K562 (cell line): ENCODE results near the gene CLTRN. TPM values are rescaled to one million over a fixed set of nuclear protein-coding genes. Genes with fewer than 3 reads are reported as not detected.
A peak's percentile ranks its signal among the peaks of the same experiment; 100 is the strongest.

Source experiments
- ATF1 ChIP-seq, 2 experiments: fragments of 450-650 bp in 1 of 2; IDR thresholded peaks; 2 replicates each; pipeline ENCODE4 v1.6.1; 2016; ENCODE audit warnings: missing compliant biosample characterization in 1 of 2, missing genetic modification characterization in 1 of 2
- BCOR ChIP-seq: fragments of 450-650 bp; IDR thresholded peaks from 2 replicates; pipeline ENCODE4 v1.6.1; 2016
- CREB3 ChIP-seq: fragments of 450-650 bp; conservative IDR thresholded peaks from 2 replicates; pipeline ENCODE4 v1.6.1; 2016; ENCODE audit warnings: missing genetic modification characterization, low read depth, mild to moderate bottlenecking, missing compliant biosample characterization, moderate library complexity
- E2F5 ChIP-seq: sonication (generic); formaldehyde crosslinking; IDR thresholded peaks from 2 replicates; pipeline ENCODE4 v1.8.0; 2022; ENCODE audit warnings: mild to moderate bottlenecking, missing genetic modification reagents
- ELF4 ChIP-seq: fragments of 450-650 bp; formaldehyde crosslinking; IDR thresholded peaks from 2 replicates; pipeline ENCODE4 v1.4.0; 2022; ENCODE audit warnings: missing genetic modification characterization
- HDAC2 ChIP-seq: fragments of 450-650 bp; IDR thresholded peaks from 2 replicates; pipeline ENCODE4 v1.6.1; 2016; ENCODE audit warnings: mild to moderate bottlenecking
- JUNB ChIP-seq: fragments of 450-650 bp; formaldehyde crosslinking; conservative IDR thresholded peaks from 2 replicates; pipeline ENCODE4 v1.4.0; 2020; ENCODE audit warnings: mild to moderate bottlenecking
- KLF16 ChIP-seq: IDR thresholded peaks from 2 replicates; pipeline ENCODE4 v1.6.1; 2016; ENCODE audit warnings: antibody characterized with exemption
- MAFK ChIP-seq: IDR thresholded peaks from 2 replicates; pipeline ENCODE4 v1.6.1; 2011; ENCODE audit warnings: low read length, improper control_type of control experiment
- OTX1 ChIP-seq: fragments of 450-650 bp; formaldehyde crosslinking; IDR thresholded peaks from 2 replicates; pipeline ENCODE4 v1.4.0; 2022; ENCODE audit warnings: mild to moderate bottlenecking
- PHB ChIP-seq: fragments of 250-450 bp; sonication (Bioruptor Pico); IDR thresholded peaks from 2 replicates; pipeline ENCODE4 v1.5.0; 2021
- PHTF2 ChIP-seq: fragments of 250-450 bp; sonication (Bioruptor Pico); IDR thresholded peaks from 2 replicates; pipeline ENCODE4 v1.5.0; 2021; ENCODE audit warnings: mild to moderate bottlenecking
- PML ChIP-seq: IDR thresholded peaks from 2 replicates; pipeline ENCODE4 v1.6.1; 2012; ENCODE audit warnings: low read length, inconsistent platforms
- SMARCE1 ChIP-seq: fragments of 450-650 bp; IDR thresholded peaks from 2 replicates; pipeline ENCODE4 v1.7.1; 2016; ENCODE audit warnings: mild to moderate bottlenecking
- TAL1 ChIP-seq: fragments of 450-650 bp; IDR thresholded peaks from 2 replicates; pipeline ENCODE4 v1.6.1; 2016; ENCODE audit warnings: mild to moderate bottlenecking
- ZNF318 ChIP-seq, 2 experiments: fragments of 450-650 bp; IDR thresholded peaks; 2 replicates each; pipeline ENCODE4 v1.6.1; 2016; ENCODE audit warnings: mild to moderate bottlenecking in 2 of 2, borderline replicate concordance in 1 of 2, low read depth in 1 of 2, moderate library complexity in 1 of 2
- ZNF384 ChIP-seq: IDR thresholded peaks from 2 replicates; pipeline ENCODE4 v1.6.1; 2012; ENCODE audit warnings: low read depth, low read length, improper control_type of control experiment
- polyA plus RNA-seq, 8 experiments: library from polyadenylated mRNA; depleted of rRNA in 4 of 8; stranded (reverse) in 5 of 8; unstranded in 3 of 8; fragments of >200 nt; fragmentation: Nextera tagmentation in 2 of 8; fragmentation: Illumina TruSeq in 1 of 8; extraction: Ambion mirVana in 2 of 8; extraction: Trizol in 1 of 8; gene quantifications; 2 replicates each; pipeline versions ENCODE4 v1.2.1 to v1.2.3, GENCODE V29; 2011 to 2014; ENCODE audit warnings: inconsistent platforms in 1 of 8, missing spikeins in 1 of 8
- total RNA-seq, 7 experiments: library from RNA; depleted of rRNA in 6 of 7; stranded (reverse); fragments of >200 nt in 6 of 7; fragmentation: Illumina TruSeq in 2 of 7; extraction: Trizol in 2 of 7; gene quantifications; 2 replicates each; pipeline versions ENCODE4 v1.2.1 to v1.2.3, GENCODE V29; 2011 to 2021; ENCODE audit warnings: low replicate concordance in 1 of 7

CLTRN gene
- total and polyA plus RNA-seq, 9 of the 15 experiments (the other 6 are each of a cell fraction or from before 2014, with no cell fraction given): 0.11 to 0.36 (median 0.18) TPM; not detected in 2

GRCh38 chrX:15579778-15580747 lies 84.5 kb downstream of the CLTRN start (continued):
- TF ChIP-seq ZNF318 (IDR thresholded peaks at IDR 0.05; ENCODE audit: borderline replicate concordance in 1 of 2, low read depth in 1 of 2) (no peak), ZNF384 (no peak), ELF4 (no peak), BCOR (peak; percentile 23; the same call in 1 of the 2 replicates), HDAC2 (peak; percentile 29; the same call in 1 of the 2 replicates), SMARCE1 (peak; percentile 88), ATF1 (CRISPR knock-in tag; IDR thresholded peaks at IDR 0.05) (no peak), ATF1 (tag; IDR thresholded peaks at IDR 0.05) (peak; percentile 50), TAL1 (peak; percentile 78), JUNB (CRISPR knock-in tag) (no peak), E2F5 (CRISPR knock-in tag) (no peak), OTX1 (CRISPR knock-in tag) (no peak), MAFK (no peak), CREB3 (tag) (no peak), PHTF2 (CRISPR knock-in tag) (no peak), PHB (CRISPR knock-in tag) (no peak), PML (peak; percentile 37; the same call in 1 of the 2 replicates), KLF16 (peak; percentile 81)
